T-helper 1 cell treated with Interleukin-12 subunit alpha and Interleukin-12 subunit beta and Interleukin-4 antibody, amounts not matched to agents 30 μg/mL and 1 μg/mL, for 36 hours (primary cell): ENCODE results near the gene ZFAND6.
"Not testable (repeated sequence)": the region's sequence is repeated elsewhere in the genome, so short reads cannot be mapped to it uniquely, and the experiment has no call there.

Source experiments
- H3K27ac Mint-ChIP-seq: one replicate; pipeline ENCODE4 v1.8.0; 2021; ENCODE audit warnings: mild to moderate bottlenecking, mixed read lengths
- H3K27me3 Mint-ChIP-seq: one replicate; pipeline ENCODE4 v1.8.0; 2021; ENCODE audit warnings: low read depth, mixed read lengths
- H3K36me3 Mint-ChIP-seq: one replicate; pipeline ENCODE4 v1.8.0; 2021; ENCODE audit warnings: low read depth, mixed read lengths
- H3K4me1 Mint-ChIP-seq: one replicate; pipeline ENCODE4 v1.8.0; 2021; ENCODE audit warnings: low read depth, mixed read lengths
- H3K4me3 Mint-ChIP-seq: one replicate; pipeline ENCODE4 v1.8.0; 2021; ENCODE audit warnings: mild to moderate bottlenecking, moderate library complexity, mixed read lengths
- H3K9me3 Mint-ChIP-seq: one replicate; pipeline ENCODE4 v1.8.0; 2021; ENCODE audit warnings: mixed read lengths

Gene ZFAND6

DNA sequence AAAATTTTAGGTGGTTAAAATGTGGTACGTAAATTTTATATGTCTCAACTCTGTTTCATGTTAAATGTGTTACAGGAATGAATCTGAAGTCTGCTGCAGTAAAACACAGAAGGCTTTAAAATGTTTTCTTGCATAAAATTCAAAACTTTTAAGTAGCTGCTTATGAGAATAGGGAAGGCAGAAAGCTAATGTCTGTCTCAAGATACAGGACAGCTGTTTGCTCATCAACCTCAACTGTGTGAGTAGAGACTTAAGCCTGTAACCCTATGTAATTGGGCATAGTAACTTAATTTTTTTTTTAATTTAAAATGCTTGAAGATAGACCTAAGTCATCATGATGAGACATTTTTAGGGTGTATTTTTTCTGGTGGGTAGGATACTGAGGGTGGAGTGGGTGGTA lies 38.9 kb downstream of the ZFAND6 start:
- Mint-ChIP-seq H3K36me3 (peaks cover 4% of the 10 kb centered on the region), H3K9me3 (no peaks in the 10 kb centered on the region), H3K4me3 (no peak overlapping the region), H3K27me3 (no peaks in the 10 kb centered on the region), H3K27ac (no peak overlapping the region), H3K4me1 (peaks cover 5% of the 10 kb centered on the region)

- no peaks in the 10 kb centered on the region for H3K9me3 Mint-ChIP-seq
- no peaks in the 10 kb centered on the region for H3K27me3 Mint-ChIP-seq
- peaks cover 5% of the 10 kb centered on the region for H3K4me1 Mint-ChIP-seq
- H3K36me3 Mint-ChIP-seq: peaks cover 4% of the 10 kb centered on the region
- H3K27ac Mint-ChIP-seq: no peak overlapping the region
- no peak overlapping the region for H3K4me3 Mint-ChIP-seq
Measured at GRCh38 chr15:80099241-80099640, 39.8 kb downstream of the ZFAND6 start.

DNA sequence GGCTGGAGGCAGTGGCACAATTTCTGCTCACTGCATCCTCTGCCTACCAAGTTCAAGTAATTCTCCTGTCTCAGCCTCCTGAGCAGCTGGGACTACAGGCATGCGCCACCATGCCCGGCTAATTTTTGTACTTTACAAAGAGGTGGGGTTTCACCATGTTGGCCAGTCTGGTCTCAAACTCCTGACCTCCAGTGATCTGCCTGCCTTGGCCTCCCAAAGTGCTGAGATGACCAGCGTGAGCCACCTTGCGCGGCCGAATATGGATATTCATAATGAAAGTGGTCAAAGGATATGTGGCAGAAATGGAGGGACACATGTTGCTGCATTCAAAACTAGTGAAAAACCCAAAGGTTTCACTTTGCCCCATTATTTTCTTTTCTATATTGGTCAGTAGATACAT lies 40.2 kb downstream of the ZFAND6 start:
- not testable (repeated sequence) for H3K9me3 Mint-ChIP-seq, H3K4me1 Mint-ChIP-seq, H3K36me3 Mint-ChIP-seq, H3K4me3 Mint-ChIP-seq, H3K27ac Mint-ChIP-seq, H3K27me3 Mint-ChIP-seq

DNA sequence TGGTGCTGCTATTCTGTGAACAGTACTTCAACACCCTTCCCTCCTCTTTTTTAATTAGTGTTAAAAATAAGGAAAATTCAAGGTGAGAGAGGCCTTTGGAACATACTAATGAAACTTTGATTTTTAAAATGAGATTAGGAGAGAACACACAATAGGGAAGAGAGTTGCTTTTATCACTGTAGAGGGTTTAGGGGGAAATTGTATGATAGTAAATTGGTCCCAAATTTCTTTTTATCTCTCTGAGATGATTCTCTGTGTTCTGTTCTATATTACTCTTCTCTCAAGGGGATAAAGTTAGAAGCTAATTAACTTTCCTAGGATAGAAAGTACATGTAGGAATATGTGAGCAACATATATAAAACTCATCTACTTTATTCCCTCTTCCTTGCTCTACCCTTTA lies 40.8 kb downstream of the ZFAND6 start:
- H3K27me3 Mint-ChIP-seq: no peaks in the 10 kb centered on the region
- H3K9me3 Mint-ChIP-seq: no peaks in the 10 kb centered on the region
- no peak overlapping the region for H3K4me3 Mint-ChIP-seq
- H3K4me1 Mint-ChIP-seq: peaks cover 5% of the 10 kb centered on the region
- H3K36me3 Mint-ChIP-seq: peaks cover 7% of the 10 kb centered on the region
- no peak overlapping the region for H3K27ac Mint-ChIP-seq

- Mint-ChIP-seq H3K27ac (no peak overlapping the region), H3K27me3 (no peaks in the 10 kb centered on the region), H3K4me3 (no peak overlapping the region), H3K4me1 (peaks cover 4% of the 10 kb centered on the region), H3K9me3 (no peaks in the 10 kb centered on the region), H3K36me3 (peaks cover 5% of the 10 kb centered on the region)
Measured at GRCh38 chr15:80105193-80105592, 45.7 kb downstream of the ZFAND6 start.

GRCh38 chr15:80105595-80105994 lies 46.1 kb downstream of the ZFAND6 start:
- H3K27me3 Mint-ChIP-seq: no peaks in the 10 kb centered on the region
- peaks cover 5% of the 10 kb centered on the region for H3K36me3 Mint-ChIP-seq
- no peaks in the 10 kb centered on the region for H3K9me3 Mint-ChIP-seq
- no peak overlapping the region for H3K4me3 Mint-ChIP-seq
- H3K27ac Mint-ChIP-seq: no peak overlapping the region
- peaks cover 4% of the 10 kb centered on the region for H3K4me1 Mint-ChIP-seq

- H3K4me1 Mint-ChIP-seq: peaks cover 4% of the 10 kb centered on the region
- no peak overlapping the region for H3K4me3 Mint-ChIP-seq
- H3K27me3 Mint-ChIP-seq: no peaks in the 10 kb centered on the region
- H3K27ac Mint-ChIP-seq: no peak overlapping the region
- peaks cover 5% of the 10 kb centered on the region for H3K36me3 Mint-ChIP-seq
- no peaks in the 10 kb centered on the region for H3K9me3 Mint-ChIP-seq
Measured at GRCh38 chr15:80106051-80106450, 46.6 kb downstream of the ZFAND6 start.

GRCh38 chr15:80107204-80107603 lies 47.7 kb downstream of the ZFAND6 start:
- H3K27ac Mint-ChIP-seq: no peak overlapping the region
- H3K4me3 Mint-ChIP-seq: no peak overlapping the region
- H3K36me3 Mint-ChIP-seq: peaks cover 3% of the 10 kb centered on the region
- H3K27me3 Mint-ChIP-seq: no peaks in the 10 kb centered on the region
- H3K4me1 Mint-ChIP-seq: peaks cover 2% of the 10 kb centered on the region
- no peaks in the 10 kb centered on the region for H3K9me3 Mint-ChIP-seq

DNA sequence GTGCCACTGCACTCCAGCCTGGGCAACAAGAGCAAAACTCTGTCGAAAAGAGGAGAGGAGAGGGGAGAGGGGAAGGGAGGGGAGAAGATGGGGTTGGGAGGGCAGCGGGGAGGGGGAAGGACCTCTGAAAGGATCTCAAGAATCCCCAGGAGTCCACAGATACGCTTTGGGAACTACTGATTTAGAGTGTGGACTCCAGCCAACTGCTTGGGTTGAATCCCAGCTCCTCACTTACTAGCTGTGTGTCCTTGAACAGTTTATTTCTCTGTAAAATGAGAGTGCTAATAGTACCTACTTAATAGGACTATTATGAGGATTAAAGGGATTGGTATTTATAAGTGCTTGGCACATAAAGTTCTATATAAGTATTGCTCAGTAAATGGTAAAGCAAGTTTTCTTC lies 48.3 kb downstream of the ZFAND6 start:
- Mint-ChIP-seq H3K4me1 (peaks cover 2% of the 10 kb centered on the region), H3K9me3 (no peaks in the 10 kb centered on the region), H3K4me3 (no peak overlapping the region), H3K27me3 (no peaks in the 10 kb centered on the region), H3K36me3 (peaks cover 3% of the 10 kb centered on the region), H3K27ac (no peak overlapping the region)

DNA sequence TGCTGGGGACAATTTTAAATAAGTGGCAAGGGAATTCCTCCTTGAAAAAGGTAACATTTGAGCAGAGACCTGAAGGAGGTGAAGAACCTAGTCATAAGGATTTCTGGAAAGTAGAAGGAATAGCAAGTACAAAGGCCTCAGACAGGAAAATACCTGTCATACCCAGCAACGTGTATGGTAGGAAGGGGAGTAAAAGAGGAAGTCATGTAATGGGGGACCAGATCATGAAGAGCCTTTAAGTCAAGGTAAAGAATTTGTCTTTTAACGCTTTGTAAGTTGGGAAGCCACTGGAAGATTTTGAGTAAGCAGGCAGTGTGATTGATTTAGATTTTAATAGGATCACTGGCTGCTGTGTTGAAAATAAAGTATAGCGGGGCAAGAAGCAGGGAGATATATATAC lies 49.9 kb downstream of the ZFAND6 start:
- H3K4me1 Mint-ChIP-seq: peaks cover 7% of the 10 kb centered on the region
- no peak overlapping the region for H3K27ac Mint-ChIP-seq
- no peaks in the 10 kb centered on the region for H3K9me3 Mint-ChIP-seq
- no peak overlapping the region for H3K4me3 Mint-ChIP-seq
- no peaks in the 10 kb centered on the region for H3K27me3 Mint-ChIP-seq
- H3K36me3 Mint-ChIP-seq: peaks cover 2% of the 10 kb centered on the region

DNA sequence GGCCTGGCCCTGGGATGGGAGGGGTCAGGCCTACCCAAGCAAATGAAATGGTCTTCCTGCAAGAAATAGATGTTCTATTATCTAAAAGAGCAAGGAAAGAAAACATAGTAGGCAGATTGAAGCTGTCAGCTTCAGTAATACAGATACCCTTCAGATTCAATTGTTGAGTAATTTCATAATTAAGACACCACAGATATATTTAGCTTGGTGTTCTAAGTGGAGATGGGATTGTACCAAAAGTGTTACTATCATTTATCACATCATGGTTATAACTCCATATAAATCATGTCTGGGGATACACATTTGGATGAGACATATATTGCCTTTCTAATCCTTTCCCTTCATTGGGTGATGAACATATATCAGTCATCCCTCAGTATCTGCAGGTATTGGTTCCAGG lies 51.4 kb downstream of the ZFAND6 start:
- Mint-ChIP-seq H3K27me3 (no peaks in the 10 kb centered on the region), H3K36me3 (no peaks in the 10 kb centered on the region), H3K4me1 (peaks cover 6% of the 10 kb centered on the region), H3K4me3 (no peak overlapping the region), H3K9me3 (no peaks in the 10 kb centered on the region), H3K27ac (no peak overlapping the region)

DNA sequence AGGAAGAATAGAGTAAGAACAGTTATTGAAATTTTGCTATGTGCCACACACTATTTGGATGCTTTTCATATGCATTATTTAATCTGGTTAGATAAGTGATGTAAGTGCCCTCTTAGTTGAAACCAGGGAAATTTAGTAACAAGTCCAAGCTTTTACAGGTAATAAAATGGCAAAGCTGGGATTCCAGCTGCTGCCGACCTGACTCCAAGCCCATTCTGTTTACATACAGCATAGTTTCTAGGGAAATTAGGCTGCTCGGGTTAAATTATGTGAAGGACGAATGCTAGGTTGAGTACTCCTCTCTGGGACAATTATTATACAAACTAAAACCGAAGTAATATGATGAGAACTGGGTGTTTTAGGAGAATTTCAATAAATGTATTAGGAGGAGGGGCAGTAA lies 54.6 kb downstream of the ZFAND6 start:
- no peaks in the 10 kb centered on the region for H3K36me3 Mint-ChIP-seq
- no peaks in the 10 kb centered on the region for H3K9me3 Mint-ChIP-seq
- no peak overlapping the region for H3K4me3 Mint-ChIP-seq
- no peaks in the 10 kb centered on the region for H3K27me3 Mint-ChIP-seq
- H3K27ac Mint-ChIP-seq: no peak overlapping the region
- peaks cover 6% of the 10 kb centered on the region for H3K4me1 Mint-ChIP-seq

GRCh38 chr15:80115021-80115420 lies 55.5 kb downstream of the ZFAND6 start:
- no peaks in the 10 kb centered on the region for H3K27me3 Mint-ChIP-seq
- H3K4me1 Mint-ChIP-seq: peaks cover 6% of the 10 kb centered on the region

GRCh38 chr15:80118956-80119355 lies 59.5 kb downstream of the ZFAND6 start:
- peaks cover 15% of the 10 kb centered on the region for H3K36me3 Mint-ChIP-seq
- peaks cover 6% of the 10 kb centered on the region for H3K4me1 Mint-ChIP-seq

More at GRCh38 chr15:80115021-80115420, 55.5 kb downstream of the ZFAND6 start:
- Mint-ChIP-seq H3K9me3 (no peaks in the 10 kb centered on the region), H3K27ac (no peak overlapping the region), H3K4me3 (no peak overlapping the region), H3K36me3 (no peaks in the 10 kb centered on the region)

GRCh38 chr15:80120636-80121035 lies 61.2 kb downstream of the ZFAND6 start:
- H3K27ac Mint-ChIP-seq: no peak overlapping the region
- H3K9me3 Mint-ChIP-seq: no peaks in the 10 kb centered on the region
- H3K4me3 Mint-ChIP-seq: no peak overlapping the region
- peaks cover 3% of the 10 kb centered on the region for H3K4me1 Mint-ChIP-seq
- no peaks in the 10 kb centered on the region for H3K27me3 Mint-ChIP-seq
- H3K36me3 Mint-ChIP-seq: peaks cover 17% of the 10 kb centered on the region

More at GRCh38 chr15:80118956-80119355, 59.5 kb downstream of the ZFAND6 start:
- Mint-ChIP-seq H3K4me3 (no peak overlapping the region), H3K27me3 (no peaks in the 10 kb centered on the region), H3K27ac (no peak overlapping the region), H3K9me3 (no peaks in the 10 kb centered on the region)

- peaks cover 24% of the 10 kb centered on the region for H3K36me3 Mint-ChIP-seq
- no peak overlapping the region for H3K27ac Mint-ChIP-seq
- H3K9me3 Mint-ChIP-seq: no peaks in the 10 kb centered on the region
- no peaks in the 10 kb centered on the region for H3K27me3 Mint-ChIP-seq
- peaks cover 8% of the 10 kb centered on the region for H3K4me1 Mint-ChIP-seq
- H3K4me3 Mint-ChIP-seq: no peak overlapping the region
Measured at GRCh38 chr15:80121546-80121945, 62.1 kb downstream of the ZFAND6 start.
